Activated CD4-positive, alpha-beta T cell treated with anti-CD3 and anti-CD28 coated beads, Interleukin-2, amount 50 U/mL, for 16 hours (primary cell): ENCODE measurements around the gene ZNF32.
"Not testable (repeated sequence)": the region's sequence is repeated elsewhere in the genome, so short reads cannot be mapped to it uniquely, and the experiment has no call there.

Source experiments
- DNase-seq: peaks from one replicate; pipeline ENCODE4 v3.0.0-alpha.2; 2020

The ZNF32 gene

GRCh38 chr10:43679509-43679908 is 30.8 kb upstream of the ZNF32 start:
- no peak for DNase-seq

GRCh38 chr10:43678654-43679053 is 30.0 kb upstream of the ZNF32 start:
- DNase-seq, result no peak

- DNase-seq, result no peak
Measured at GRCh38 chr10:43676901-43677300, 28.2 kb upstream of the ZNF32 start.

GRCh38 chr10:43676331-43676730 is 27.6 kb upstream of the ZNF32 start:
- DNase-seq, result no peak

GRCh38 chr10:43674553-43675210 is 26.0 kb upstream of the ZNF32 start:
- no peak for DNase-seq

GRCh38 chr10:43673471-43673870 is 24.8 kb upstream of the ZNF32 start:
- no peak for DNase-seq

- peak; percentile 62 for DNase-seq
Measured at GRCh38 chr10:43671659-43672531, 23.2 kb upstream of the ZNF32 start.

GRCh38 chr10:43669386-43669785 is 20.7 kb upstream of the ZNF32 start:
- no peak for DNase-seq

GRCh38 chr10:43667761-43668386 is 19.2 kb upstream of the ZNF32 start:
- DNase-seq, result no peak

- DNase-seq, result no peak
Measured at GRCh38 chr10:43667317-43667731, 18.6 kb upstream of the ZNF32 start.

GRCh38 chr10:43666552-43666951 is 17.9 kb upstream of the ZNF32 start:
- no peak for DNase-seq

- no peak for DNase-seq
Measured at GRCh38 chr10:43665054-43665453, 16.4 kb upstream of the ZNF32 start.

GRCh38 chr10:43658227-43658626 is 9.5 kb upstream of the ZNF32 start:
- DNase-seq, result no peak

GRCh38 chr10:43655311-43655710 is 6.6 kb upstream of the ZNF32 start:
- DNase-seq, result no peak

GRCh38 chr10:43653746-43654145 is 5.1 kb upstream of the ZNF32 start:
- no peak for DNase-seq

- no peak for DNase-seq
Measured at GRCh38 chr10:43649185-43649523, 473 bp upstream of the ZNF32 start.

GRCh38 chr10:43648095-43648397 is 635 bp downstream of the ZNF32 start:
- DNase-seq, result no peak

- DNase-seq, result no peak
Measured at GRCh38 chr10:43647576-43647975, 1.1 kb downstream of the ZNF32 start.

GRCh38 chr10:43645866-43646265 is 2.8 kb downstream of the ZNF32 start:
- no peak for DNase-seq

GRCh38 chr10:43644252-43644651 is 4.4 kb downstream of the ZNF32 start:
- no peak for DNase-seq

- no peak for DNase-seq
Measured at GRCh38 chr10:43640603-43641002, 8.1 kb downstream of the ZNF32 start.

- DNase-seq, result not testable (repeated sequence)
Measured at GRCh38 chr10:43635816-43636215, 12.9 kb downstream of the ZNF32 start.

- DNase-seq, result no peak
Measured at GRCh38 chr10:43628956-43629355, 19.7 kb downstream of the ZNF32 start.

- no peak for DNase-seq
Measured at GRCh38 chr10:43627942-43628341, 20.7 kb downstream of the ZNF32 start.
